NCI-H510A treated with DMSO at 0.1 percent for 48 hours (cell line): ENCODE data around the gene DDX31.
"Not testable (repeated sequence)": the region's sequence is repeated elsewhere in the genome, so short reads cannot be mapped to it uniquely, and the experiment has no call there.

Experiments
- DNase-seq: peaks from one replicate; lab custom pipeline; 2025; lab: John Stamatoyannopoulos, UW

The DDX31 gene

GRCh38 chr9:132669698-132670456 lies at the start of gene DDX31:
DDX31 (minus strand) TSS chr9:132669983; CDS start chr9:132669934, 49 bp downstream.
- peak; percentile 80 for DNase-seq

- not testable (repeated sequence) for DNase-seq
Observed at GRCh38 chr9:132718381-132718928, 48.7 kb upstream of the DDX31 start.

- DNase-seq = no peak
Observed at GRCh38 chr9:132717326-132717945, 47.7 kb upstream of the DDX31 start.

- no peak for DNase-seq
Observed at GRCh38 chr9:132716007-132716406, 46.2 kb upstream of the DDX31 start.

GRCh38 chr9:132712753-132713152 lies 43.0 kb upstream of the DDX31 start:
- no peak for DNase-seq

- no peak for DNase-seq
Observed at GRCh38 chr9:132711846-132712245, 42.1 kb upstream of the DDX31 start.

- not testable (repeated sequence) for DNase-seq
Observed at GRCh38 chr9:132711152-132711551, 41.4 kb upstream of the DDX31 start.

GRCh38 chr9:132710333-132710732 lies 40.5 kb upstream of the DDX31 start:
- no peak for DNase-seq

GRCh38 chr9:132708769-132709430 lies 39.1 kb upstream of the DDX31 start:
- DNase-seq = no peak

GRCh38 chr9:132708239-132708638 lies 38.5 kb upstream of the DDX31 start:
- no peak for DNase-seq

GRCh38 chr9:132703336-132703735 lies 33.6 kb upstream of the DDX31 start:
- no peak for DNase-seq

GRCh38 chr9:132702254-132702653 lies 32.5 kb upstream of the DDX31 start:
- DNase-seq = no peak

GRCh38 chr9:132699956-132700355 lies 30.2 kb upstream of the DDX31 start:
- no peak for DNase-seq

GRCh38 chr9:132698989-132699388 lies 29.2 kb upstream of the DDX31 start:
- DNase-seq = no peak

- DNase-seq = no peak
Observed at GRCh38 chr9:132697230-132697629, 27.4 kb upstream of the DDX31 start.

- no peak for DNase-seq
Observed at GRCh38 chr9:132694144-132694543, 24.4 kb upstream of the DDX31 start.

GRCh38 chr9:132690696-132691095 lies 20.9 kb upstream of the DDX31 start:
- DNase-seq = no peak

- no peak for DNase-seq
Observed at GRCh38 chr9:132683873-132684272, 14.1 kb upstream of the DDX31 start.

GRCh38 chr9:132681561-132681960 lies 11.8 kb upstream of the DDX31 start:
- no peak for DNase-seq

- DNase-seq = no peak
Observed at GRCh38 chr9:132679946-132680625, 10.3 kb upstream of the DDX31 start.

GRCh38 chr9:132677976-132678375 lies 8.2 kb upstream of the DDX31 start:
- DNase-seq = no peak

GRCh38 chr9:132674485-132674884 lies 4.7 kb upstream of the DDX31 start:
- no peak for DNase-seq
